ENCODE measurements around the gene USP24. TPM values are rescaled to one million over a fixed set of nuclear protein-coding genes. Genes with fewer than 3 reads are reported as not detected.

USP24 gene
- total and polyA plus RNA-seq, 2 donors (not counting 3 experiments of a cell fraction or from before 2014, with no cell fraction given): 8.2 to 30.0 TPM

GRCh38 chr1:55195521-55196233, 19.5 kb downstream of the USP24 start:
- Histone ChIP-seq H3K36me3 (ENCODE audit: control insufficient read depth in 2 of 2, extremely low read depth in 1 of 2, insufficient read depth in 2 of 2, low read length in 2 of 2) (no peaks in the 10 kb centered on the region), H3K79me2 (ENCODE audit: control insufficient read depth, insufficient read depth, low read length) (peaks cover 15% of the 10 kb centered on the region), H4K20me1 (replicated peaks; ENCODE audit: control insufficient read depth, extremely low read depth, insufficient read depth, low read length) (peaks cover 9% of the 10 kb centered on the region), H2AFZ (ENCODE audit: low read depth, low read length) (no peak overlapping the region), H3K4me1 (ENCODE audit: control insufficient read depth, extremely low read depth, insufficient read depth, low read length) (no peaks in the 10 kb centered on the region), H3K9ac (replicated peaks; ENCODE audit: extremely low read depth, insufficient read depth, low read length) (no peak overlapping the region), H3K4me3 (replicated peaks in 1 of 3; ENCODE audit: insufficient read depth in 1 of 3, low read depth in 1 of 3, low read length in 3 of 3) (no peak overlapping the region), H3K9me1 (replicated peaks; ENCODE audit: control insufficient read depth, extremely low read depth, insufficient read depth, low read length) (no peaks in the 10 kb centered on the region), H3K9me3 (replicated peaks; ENCODE audit: control insufficient read depth, insufficient read depth, low read length) (no peaks in the 10 kb centered on the region), H3K27me3 (ENCODE audit: control insufficient read depth in 2 of 2, insufficient read depth in 2 of 2, low read length in 2 of 2) (no peaks in the 10 kb centered on the region), H3K4me2 (ENCODE audit: insufficient read depth, low read length) (no peak overlapping the region), H3K27ac (ENCODE audit: insufficient read depth, low read depth, low read length) (no peak overlapping the region)
- CTCF ChIA-PET: interaction anchor here (2.0 kb wide), 1 partner anchor 20 kb away, joined by 4 read pairs; the partner anchor contains the start of gene USP24
- FAIRE-seq (no peak), DNase-seq (ENCODE audit: low read depth, low spot score) (no peak)
- intact Hi-C loops (cut with micrococcal nuclease): no loop called here
- TF ChIP-seq EZH2 (IDR thresholded peaks at IDR 0.05; ENCODE audit: borderline replicate concordance, low read depth, low read length, severe bottlenecking): no peak
- TF ChIP-seq MAX (IDR thresholded peaks at IDR 0.05; ENCODE audit: insufficient read depth, insufficient read length): no peak
- no peak for TF ChIP-seq GATA2 (IDR thresholded peaks at IDR 0.05; ENCODE audit: insufficient read depth, insufficient read length, low read depth, low read length)
- TF ChIP-seq, protein P1, sequence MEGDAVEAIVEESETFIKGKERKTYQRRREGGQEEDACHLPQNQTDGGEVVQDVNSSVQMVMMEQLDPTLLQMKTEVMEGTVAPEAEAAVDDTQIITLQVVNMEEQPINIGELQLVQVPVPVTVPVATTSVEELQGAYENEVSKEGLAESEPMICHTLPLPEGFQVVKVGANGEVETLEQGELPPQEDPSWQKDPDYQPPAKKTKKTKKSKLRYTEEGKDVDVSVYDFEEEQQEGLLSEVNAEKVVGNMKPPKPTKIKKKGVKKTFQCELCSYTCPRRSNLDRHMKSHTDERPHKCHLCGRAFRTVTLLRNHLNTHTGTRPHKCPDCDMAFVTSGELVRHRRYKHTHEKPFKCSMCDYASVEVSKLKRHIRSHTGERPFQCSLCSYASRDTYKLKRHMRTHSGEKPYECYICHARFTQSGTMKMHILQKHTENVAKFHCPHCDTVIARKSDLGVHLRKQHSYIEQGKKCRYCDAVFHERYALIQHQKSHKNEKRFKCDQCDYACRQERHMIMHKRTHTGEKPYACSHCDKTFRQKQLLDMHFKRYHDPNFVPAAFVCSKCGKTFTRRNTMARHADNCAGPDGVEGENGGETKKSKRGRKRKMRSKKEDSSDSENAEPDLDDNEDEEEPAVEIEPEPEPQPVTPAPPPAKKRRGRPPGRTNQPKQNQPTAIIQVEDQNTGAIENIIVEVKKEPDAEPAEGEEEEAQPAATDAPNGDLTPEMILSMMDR (IDR thresholded peaks at IDR 0.05; ENCODE audit: extremely low read depth in 1 of 2, insufficient read depth in 1 of 2, low read depth in 1 of 2, low read length in 2 of 2): no peak
- no peak for TF ChIP-seq POLR2A (IDR thresholded peaks at IDR 0.05; ENCODE audit: low read depth, low read length)
- no peak for TF ChIP-seq POLR2AphosphoS5 (IDR thresholded peaks at IDR 0.05; ENCODE audit: insufficient read depth, low read depth, low read length)
- TF ChIP-seq JUN (IDR thresholded peaks at IDR 0.05; ENCODE audit: borderline replicate concordance, insufficient read depth, insufficient read length, low read depth): no peak
- no peak for TF ChIP-seq FOS (IDR thresholded peaks at IDR 0.05; ENCODE audit: borderline replicate concordance, insufficient read depth, low read length)
- TF ChIP-seq MYC (IDR thresholded peaks at IDR 0.05; ENCODE audit: low read depth, low read length): no peak
- BruUV-seq (replicated peaks): no TSS peak
- dilution Hi-C loops (cut with MboI; ENCODE audit: extremely low pct_ligation_motif_present, low sequenced_read_pairs): no loop called here
- POLR2A ChIA-PET: no interaction called here

Measured in endothelial cell of umbilical vein (primary cell).